ENCODE results near the gene IPCEF1. TPM values are rescaled to one million over a fixed set of nuclear protein-coding genes. Genes with fewer than 3 reads are reported as not detected.

Gene IPCEF1
- polyA plus RNA-seq, 2 of the 4 experiments (the other 2 are of a cell fraction) = 0.01 TPM; not detected in 1

- CTCF ChIA-PET = no interaction called here
- 37% methylated on average over 3 of the region's 3 CpGs for WGBS (ENCODE audit: missing lambda C conversion rate)
- no peak overlapping the region for H3K4me2 ChIP-seq
- POLR2A ChIA-PET = no interaction called here
- H3K4me1 ChIP-seq = no peaks in the 10 kb centered on the region
- no peaks in the 10 kb centered on the region for H3K9me3 ChIP-seq
- ATAC-seq = no peak
- H3K4me3 ChIP-seq = no peak overlapping the region
- FAIRE-seq = no peak
- TF ChIP-seq MAFK (IDR thresholded peaks at IDR 0.05; ENCODE audit: partially characterized antibody) = peak; percentile 43
- TF ChIP-seq, protein P1, sequence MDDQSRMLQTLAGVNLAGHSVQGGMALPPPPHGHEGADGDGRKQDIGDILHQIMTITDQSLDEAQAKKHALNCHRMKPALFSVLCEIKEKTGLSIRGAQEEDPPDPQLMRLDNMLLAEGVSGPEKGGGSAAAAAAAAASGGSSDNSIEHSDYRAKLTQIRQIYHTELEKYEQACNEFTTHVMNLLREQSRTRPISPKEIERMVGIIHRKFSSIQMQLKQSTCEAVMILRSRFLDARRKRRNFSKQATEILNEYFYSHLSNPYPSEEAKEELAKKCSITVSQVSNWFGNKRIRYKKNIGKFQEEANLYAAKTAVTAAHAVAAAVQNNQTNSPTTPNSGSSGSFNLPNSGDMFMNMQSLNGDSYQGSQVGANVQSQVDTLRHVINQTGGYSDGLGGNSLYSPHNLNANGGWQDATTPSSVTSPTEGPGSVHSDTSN (IDR thresholded peaks at IDR 0.05) = no peak
- no peak overlapping the region for H3K27ac ChIP-seq
- no peak for DNase-seq (ENCODE audit: low read depth in 1 of 2, low spot score in 1 of 2)
Observed at GRCh38 chr6:154226461-154226860, 130.1 kb downstream of the IPCEF1 start.

GRCh38 chr6:154223296-154223695 is 133.3 kb downstream of the IPCEF1 start:
- ATAC-seq = no peak
- Histone ChIP-seq H3K4me2 (no peak overlapping the region), H3K27ac (no peak overlapping the region), H3K4me3 (no peak overlapping the region), H3K9me3 (no peaks in the 10 kb centered on the region), H3K4me1 (no peaks in the 10 kb centered on the region)
- POLR2A ChIA-PET = no interaction called here
- CTCF ChIA-PET = no interaction called here
- DNase-seq (ENCODE audit: low read depth in 1 of 2, low spot score in 1 of 2) = no peak
- no peak for FAIRE-seq
- no peak for TF ChIP-seq EP300 (IDR thresholded peaks at IDR 0.05)
- no peak for TF ChIP-seq BHLHE40 (IDR thresholded peaks at IDR 0.05; ENCODE audit: low read depth, low read length)
- TF ChIP-seq FOSL2 (IDR thresholded peaks at IDR 0.05) = no peak
- TF ChIP-seq FOSL2 (CRISPR knock-in tag; IDR thresholded peaks at IDR 0.05) = no peak
- TF ChIP-seq, protein P2, sequence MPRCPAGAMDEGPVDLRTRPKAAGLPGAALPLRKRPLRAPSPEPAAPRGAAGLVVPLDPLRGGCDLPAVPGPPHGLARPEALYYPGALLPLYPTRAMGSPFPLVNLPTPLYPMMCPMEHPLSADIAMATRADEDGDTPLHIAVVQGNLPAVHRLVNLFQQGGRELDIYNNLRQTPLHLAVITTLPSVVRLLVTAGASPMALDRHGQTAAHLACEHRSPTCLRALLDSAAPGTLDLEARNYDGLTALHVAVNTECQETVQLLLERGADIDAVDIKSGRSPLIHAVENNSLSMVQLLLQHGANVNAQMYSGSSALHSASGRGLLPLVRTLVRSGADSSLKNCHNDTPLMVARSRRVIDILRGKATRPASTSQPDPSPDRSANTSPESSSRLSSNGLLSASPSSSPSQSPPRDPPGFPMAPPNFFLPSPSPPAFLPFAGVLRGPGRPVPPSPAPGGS (IDR thresholded peaks at IDR 0.05) = no peak
- no peak for TF ChIP-seq MYC (IDR thresholded peaks at IDR 0.05; ENCODE audit: borderline replicate concordance, low read length)
- TF ChIP-seq SMC3 (IDR thresholded peaks at IDR 0.05) = no peak
- no peak for TF ChIP-seq RNF2 (IDR thresholded peaks at IDR 0.05; ENCODE audit: borderline replicate concordance, low read depth)
- TF ChIP-seq HES2 (IDR thresholded peaks at IDR 0.05) = no peak
- no peak for TF ChIP-seq CBX8 (IDR thresholded peaks at IDR 0.05)
- TF ChIP-seq MAZ (IDR thresholded peaks at IDR 0.05; ENCODE audit: borderline replicate concordance, low read depth, low read length) = no peak
- TF ChIP-seq RARB (CRISPR knock-in tag; IDR thresholded peaks at IDR 0.05) = no peak
- no peak for TF ChIP-seq GATA3 (IDR thresholded peaks at IDR 0.05; ENCODE audit: borderline replicate concordance)
- no peak for TF ChIP-seq ZC3H11A (IDR thresholded peaks at IDR 0.05)
- TF ChIP-seq ZNF302 (CRISPR knock-in tag; IDR thresholded peaks at IDR 0.05) = no peak
- no peak for TF ChIP-seq E2F6 (IDR thresholded peaks at IDR 0.05; ENCODE audit: borderline replicate concordance, low read depth)
- no peak for TF ChIP-seq POLR2AphosphoS2 (conservative IDR thresholded peaks at IDR 0.05; ENCODE audit: low read length)
- TF ChIP-seq ZFP36 (IDR thresholded peaks at IDR 0.05; ENCODE audit: borderline replicate concordance, partially characterized antibody) = no peak
- no peak for TF ChIP-seq MAX (IDR thresholded peaks at IDR 0.05)
- TF ChIP-seq POLR2A (IDR thresholded peaks at IDR 0.05; ENCODE audit: low read length) = no peak
- WGBS (ENCODE audit: missing lambda C conversion rate) = 17% methylated on average over 2 of the region's 2 CpGs

DNA sequence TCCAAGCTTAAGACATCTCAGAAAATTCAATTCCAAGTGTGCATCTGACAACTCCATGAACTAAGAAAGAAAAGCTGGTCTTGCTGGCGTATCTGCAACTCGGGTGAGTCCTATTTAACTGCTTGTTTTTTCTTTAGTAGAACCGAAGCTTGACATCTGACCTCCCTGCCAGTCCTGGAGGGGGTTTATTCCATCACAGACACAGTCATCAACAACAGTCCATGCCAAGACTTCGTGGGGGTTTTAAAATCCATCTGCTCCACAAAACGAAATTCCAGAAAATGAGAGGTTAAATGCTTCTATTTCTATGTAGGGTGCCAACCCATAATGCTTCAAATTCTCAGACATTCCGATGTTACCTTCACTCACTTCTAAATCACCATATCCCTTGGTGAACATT is 133.9 kb downstream of the IPCEF1 start:
- ATAC-seq (no peak), DNase-seq (ENCODE audit: low read depth in 1 of 2, low spot score in 1 of 2) (no peak), FAIRE-seq (no peak)
- H3K4me2 ChIP-seq = no peak overlapping the region
- CTCF ChIA-PET = no interaction called here
- no peaks in the 10 kb centered on the region for H3K9me3 ChIP-seq
- POLR2A ChIA-PET = no interaction called here
- no peak overlapping the region for H3K4me3 ChIP-seq
- H3K27ac ChIP-seq = no peak overlapping the region
- H3K4me1 ChIP-seq = no peaks in the 10 kb centered on the region
- TF ChIP-seq GATA3 (IDR thresholded peaks at IDR 0.05; ENCODE audit: borderline replicate concordance) = no peak
- no peak for TF ChIP-seq ZSCAN20 (CRISPR knock-in tag; IDR thresholded peaks at IDR 0.05)
- no peak for TF ChIP-seq SREBF2 (IDR thresholded peaks at IDR 0.05)
- TF ChIP-seq, protein P3, sequence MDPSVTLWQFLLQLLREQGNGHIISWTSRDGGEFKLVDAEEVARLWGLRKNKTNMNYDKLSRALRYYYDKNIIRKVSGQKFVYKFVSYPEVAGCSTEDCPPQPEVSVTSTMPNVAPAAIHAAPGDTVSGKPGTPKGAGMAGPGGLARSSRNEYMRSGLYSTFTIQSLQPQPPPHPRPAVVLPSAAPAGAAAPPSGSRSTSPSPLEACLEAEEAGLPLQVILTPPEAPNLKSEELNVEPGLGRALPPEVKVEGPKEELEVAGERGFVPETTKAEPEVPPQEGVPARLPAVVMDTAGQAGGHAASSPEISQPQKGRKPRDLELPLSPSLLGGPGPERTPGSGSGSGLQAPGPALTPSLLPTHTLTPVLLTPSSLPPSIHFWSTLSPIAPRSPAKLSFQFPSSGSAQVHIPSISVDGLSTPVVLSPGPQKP (IDR thresholded peaks at IDR 0.05; ENCODE audit: low read depth, low read length) = no peak
- no peak for TF ChIP-seq ZNF302 (CRISPR knock-in tag; IDR thresholded peaks at IDR 0.05)
- no peak for TF ChIP-seq FOSL2 (IDR thresholded peaks at IDR 0.05)
- TF ChIP-seq FOSL2 (CRISPR knock-in tag; IDR thresholded peaks at IDR 0.05) = no peak
- no peak for TF ChIP-seq ZFP36 (IDR thresholded peaks at IDR 0.05; ENCODE audit: borderline replicate concordance, partially characterized antibody)
- WGBS (ENCODE audit: missing lambda C conversion rate) = 30% methylated on average over 6 of the region's 6 CpGs
